ENCODE results near the gene ADGRL3.

ADGRL3 gene

DNA sequence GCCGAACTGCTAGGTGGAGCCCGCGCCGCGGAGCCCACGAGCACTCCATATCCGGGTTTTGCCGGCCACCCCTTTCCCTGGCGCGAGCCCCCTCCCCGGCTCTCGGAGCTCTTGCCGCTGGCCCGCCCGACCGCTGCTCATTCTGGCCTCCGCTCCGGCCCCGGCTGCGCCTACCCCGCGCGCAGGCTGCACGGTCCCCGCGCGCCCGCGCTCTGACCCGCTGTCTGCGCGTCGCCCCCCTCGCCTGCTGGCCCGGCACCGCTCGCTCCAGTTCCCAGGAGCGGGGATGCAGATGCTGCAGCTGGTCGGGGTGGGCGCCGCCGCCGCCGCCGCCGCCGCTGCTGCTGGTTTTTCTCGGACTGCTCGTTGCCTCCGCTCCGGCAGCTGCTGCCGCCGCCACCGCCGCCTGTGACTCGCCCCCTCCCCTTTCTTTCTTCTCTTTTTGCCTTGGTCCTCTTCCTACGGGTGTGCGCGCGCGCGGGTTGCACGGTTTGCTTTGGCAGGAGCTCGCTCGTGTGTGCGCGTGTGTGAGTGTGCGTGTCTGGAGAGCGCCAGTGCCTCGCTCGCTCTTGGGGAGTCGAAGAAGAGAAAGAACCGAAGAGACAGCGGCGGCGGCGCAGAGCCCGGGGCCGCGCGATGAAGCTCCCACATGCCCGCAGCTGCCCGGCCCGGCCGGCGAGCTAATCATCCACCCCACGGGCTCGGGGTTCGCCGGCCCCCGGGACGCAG is at the start of gene ADGRL3:
Gene ADGRL3 (plus strand): TSS at position 140 of the 729 bp plus-strand sequence.
- CTCF ChIA-PET: no interaction called here
- TF ChIP-seq, protein P1, sequence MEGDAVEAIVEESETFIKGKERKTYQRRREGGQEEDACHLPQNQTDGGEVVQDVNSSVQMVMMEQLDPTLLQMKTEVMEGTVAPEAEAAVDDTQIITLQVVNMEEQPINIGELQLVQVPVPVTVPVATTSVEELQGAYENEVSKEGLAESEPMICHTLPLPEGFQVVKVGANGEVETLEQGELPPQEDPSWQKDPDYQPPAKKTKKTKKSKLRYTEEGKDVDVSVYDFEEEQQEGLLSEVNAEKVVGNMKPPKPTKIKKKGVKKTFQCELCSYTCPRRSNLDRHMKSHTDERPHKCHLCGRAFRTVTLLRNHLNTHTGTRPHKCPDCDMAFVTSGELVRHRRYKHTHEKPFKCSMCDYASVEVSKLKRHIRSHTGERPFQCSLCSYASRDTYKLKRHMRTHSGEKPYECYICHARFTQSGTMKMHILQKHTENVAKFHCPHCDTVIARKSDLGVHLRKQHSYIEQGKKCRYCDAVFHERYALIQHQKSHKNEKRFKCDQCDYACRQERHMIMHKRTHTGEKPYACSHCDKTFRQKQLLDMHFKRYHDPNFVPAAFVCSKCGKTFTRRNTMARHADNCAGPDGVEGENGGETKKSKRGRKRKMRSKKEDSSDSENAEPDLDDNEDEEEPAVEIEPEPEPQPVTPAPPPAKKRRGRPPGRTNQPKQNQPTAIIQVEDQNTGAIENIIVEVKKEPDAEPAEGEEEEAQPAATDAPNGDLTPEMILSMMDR (IDR thresholded peaks at IDR 0.05; ENCODE audit: control extremely low read depth, extremely low read depth, low read depth, missing control alignments): no peak
- POLR2A ChIA-PET: no interaction called here
- DNase-seq (ENCODE audit: extremely low spot score): peak; percentile 5

DNA sequence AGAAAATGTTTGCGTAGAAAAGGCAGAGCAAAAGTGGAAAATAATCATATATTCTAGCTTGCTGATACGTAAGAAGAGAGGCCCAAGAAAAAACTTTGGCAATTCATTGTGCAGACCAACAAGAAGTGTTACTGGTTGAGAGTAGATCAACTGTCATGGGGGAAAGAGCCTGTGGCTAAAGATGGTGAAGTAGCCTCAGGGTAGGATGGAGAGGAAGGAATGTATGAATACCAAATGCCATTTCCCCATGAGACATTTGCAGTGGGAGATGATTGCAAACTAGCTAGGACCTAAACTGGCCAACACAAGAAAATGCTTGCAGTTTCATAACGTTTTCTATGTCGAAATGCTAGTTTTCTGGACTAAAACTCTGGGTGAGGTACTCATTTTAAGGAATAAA is 47.7 kb upstream of the ADGRL3 start:
- no peak for DNase-seq (ENCODE audit: extremely low spot score)
- ChIA-PET CTCF (no interaction called here), POLR2A (no interaction called here)
- TF ChIP-seq, protein P1 (IDR thresholded peaks at IDR 0.05; ENCODE audit: control extremely low read depth, extremely low read depth, low read depth, missing control alignments): no peak

DNA sequence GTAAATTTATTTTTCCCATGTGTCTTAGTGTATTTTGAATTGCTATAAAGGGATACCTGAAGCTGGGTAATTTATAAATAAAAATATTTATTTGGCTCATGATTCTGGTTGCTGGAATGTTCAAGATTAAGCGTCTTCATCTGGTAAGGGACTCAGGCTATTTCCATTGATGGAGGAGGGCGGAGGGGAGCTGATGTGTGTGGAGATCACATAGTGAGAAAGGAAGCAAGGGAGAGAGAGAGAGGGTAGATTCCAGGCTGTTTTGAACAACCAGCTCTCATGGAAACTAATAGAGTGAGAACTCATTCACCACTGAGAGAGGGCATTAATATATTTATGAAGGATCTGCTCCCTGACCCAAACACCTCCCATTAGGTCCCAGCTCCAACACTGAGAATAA is 39.6 kb upstream of the ADGRL3 start:
- ChIA-PET CTCF (interaction anchor here (1.0 to 2.3 kb wide), 2 partner anchors 10 to 12 kb away, joined by 3 to 5 read pairs; no protein-coding TSS in a partner anchor), POLR2A (no interaction called here)
- TF ChIP-seq, protein P1 (IDR thresholded peaks at IDR 0.05; ENCODE audit: control extremely low read depth, extremely low read depth, low read depth, missing control alignments): no peak
- DNase-seq (ENCODE audit: extremely low spot score): no peak

DNA sequence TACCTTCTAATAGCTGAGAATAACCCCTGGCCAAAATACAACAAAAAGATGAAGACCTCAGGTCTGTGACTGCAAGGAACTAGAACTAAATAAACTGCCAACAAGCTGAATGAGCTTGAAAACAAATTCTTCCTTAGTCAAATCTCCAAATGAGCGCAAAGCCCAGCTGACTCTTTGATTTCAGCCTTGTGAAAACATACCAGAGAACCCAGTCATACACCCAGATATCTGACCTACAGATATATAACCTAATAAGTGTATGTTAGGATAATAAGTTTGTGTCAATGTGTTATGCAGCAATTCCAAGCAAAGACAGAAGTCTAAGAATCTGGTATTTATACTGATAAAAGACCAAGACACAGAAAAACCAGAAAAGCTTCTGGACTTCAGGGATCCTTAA is 38.0 kb upstream of the ADGRL3 start:
- CTCF ChIA-PET: interaction anchor here (0.9 to 2.3 kb wide), 3 partner anchors 8 to 24 kb away, joined by 3 to 5 read pairs (median 3); no protein-coding TSS in a partner anchor
- TF ChIP-seq, protein P1 (IDR thresholded peaks at IDR 0.05; ENCODE audit: control extremely low read depth, extremely low read depth, low read depth, missing control alignments): no peak
- POLR2A ChIA-PET: no interaction called here
- DNase-seq (ENCODE audit: extremely low spot score): no peak

DNA sequence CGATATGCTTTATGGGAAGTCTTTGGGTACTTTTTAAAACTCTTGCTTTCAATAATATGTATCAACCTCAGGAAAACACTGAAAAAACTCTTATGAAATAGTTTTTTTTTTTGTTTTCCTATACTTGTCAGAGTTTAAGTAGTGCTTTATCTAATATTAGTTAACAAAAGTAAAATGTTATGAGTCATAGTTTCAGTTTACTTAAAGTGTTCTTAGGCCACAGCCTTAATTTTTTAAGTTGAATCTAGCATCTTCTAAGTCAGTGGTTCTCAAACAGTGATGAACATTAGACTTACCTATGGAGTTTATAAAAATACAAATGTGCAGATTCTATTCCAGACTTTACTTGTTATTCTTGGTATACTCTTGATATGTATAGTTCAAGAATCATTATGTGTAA is 26.3 kb upstream of the ADGRL3 start:
- POLR2A ChIA-PET: no interaction called here
- TF ChIP-seq, protein P1 (IDR thresholded peaks at IDR 0.05; ENCODE audit: control extremely low read depth, extremely low read depth, low read depth, missing control alignments): no peak
- no peak for DNase-seq (ENCODE audit: extremely low spot score)
- CTCF ChIA-PET: no interaction called here

DNA sequence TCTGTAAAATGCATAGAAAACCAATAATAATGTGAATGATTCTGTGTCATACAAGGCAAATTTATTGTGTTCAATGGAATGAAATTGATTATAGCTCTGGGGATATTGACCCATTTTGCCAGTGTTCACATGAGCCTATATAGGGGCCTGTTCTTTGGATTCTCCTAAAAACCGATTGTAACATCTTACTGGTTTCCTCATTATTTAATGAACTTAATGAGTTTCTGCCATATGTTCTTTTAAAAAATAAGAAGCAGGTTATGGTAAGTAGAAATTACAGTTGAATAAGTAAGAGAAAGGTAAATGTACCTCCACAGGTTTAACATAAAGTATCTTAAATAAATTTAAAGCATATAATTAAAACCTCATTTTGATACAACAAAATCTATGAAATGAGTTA is 24.6 kb upstream of the ADGRL3 start:
- ChIA-PET CTCF (interaction anchor here (1.0 kb wide), 1 partner anchor 19 kb away, joined by 4 read pairs; no protein-coding TSS in a partner anchor), POLR2A (no interaction called here)
- TF ChIP-seq, protein P1 (IDR thresholded peaks at IDR 0.05; ENCODE audit: control extremely low read depth, extremely low read depth, low read depth, missing control alignments): no peak
- DNase-seq (ENCODE audit: extremely low spot score): no peak

All from GM10248 (cell line).